Body of pancreas (tissue), 4 donors: ENCODE measurements around the gene PLEKHA7.
A peak's percentile ranks its signal among the peaks of the same experiment; 100 is the strongest.

Experiments
- POLR2A ChIP-seq, 3 donors: fragments of 450-650 bp; IDR thresholded peaks; one replicate each; pipeline ENCODE4 v1.6.1; 2016; ENCODE audit warnings: antibody characterized with exemption in 3 of 3, mild to moderate bottlenecking in 2 of 3
- TF ChIP-seq, protein P1 (sequence below), 7 experiments: fragments of 450-650 bp in 4 of 7; fragments of 200-600 bp in 3 of 7; sonication (generic) in 3 of 7; IDR thresholded peaks; one replicate each; pipeline ENCODE4 v1.5.1; 2016 to 2019; ENCODE audit warnings: antibody characterized with exemption in 7 of 7

DNA sequence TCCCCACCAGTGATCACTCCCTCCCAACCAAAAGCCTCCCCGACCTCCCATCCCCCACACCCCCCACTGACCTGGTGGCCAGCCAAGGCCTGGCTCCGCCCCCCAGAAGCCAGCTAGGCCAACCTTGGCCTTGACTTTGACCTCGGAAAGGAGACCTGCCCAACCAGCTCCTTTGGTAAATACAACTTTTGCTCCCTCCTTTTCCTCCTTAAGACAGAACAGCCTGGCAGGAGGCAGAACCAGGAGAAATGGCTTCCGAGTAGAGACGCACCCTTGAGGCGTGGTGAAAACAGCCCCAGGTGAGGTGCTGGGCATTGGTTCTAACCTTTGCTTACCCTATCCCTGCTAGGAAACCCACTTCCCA lies 27.0 kb downstream of the PLEKHA7 start:
- TF ChIP-seq, protein P1, sequence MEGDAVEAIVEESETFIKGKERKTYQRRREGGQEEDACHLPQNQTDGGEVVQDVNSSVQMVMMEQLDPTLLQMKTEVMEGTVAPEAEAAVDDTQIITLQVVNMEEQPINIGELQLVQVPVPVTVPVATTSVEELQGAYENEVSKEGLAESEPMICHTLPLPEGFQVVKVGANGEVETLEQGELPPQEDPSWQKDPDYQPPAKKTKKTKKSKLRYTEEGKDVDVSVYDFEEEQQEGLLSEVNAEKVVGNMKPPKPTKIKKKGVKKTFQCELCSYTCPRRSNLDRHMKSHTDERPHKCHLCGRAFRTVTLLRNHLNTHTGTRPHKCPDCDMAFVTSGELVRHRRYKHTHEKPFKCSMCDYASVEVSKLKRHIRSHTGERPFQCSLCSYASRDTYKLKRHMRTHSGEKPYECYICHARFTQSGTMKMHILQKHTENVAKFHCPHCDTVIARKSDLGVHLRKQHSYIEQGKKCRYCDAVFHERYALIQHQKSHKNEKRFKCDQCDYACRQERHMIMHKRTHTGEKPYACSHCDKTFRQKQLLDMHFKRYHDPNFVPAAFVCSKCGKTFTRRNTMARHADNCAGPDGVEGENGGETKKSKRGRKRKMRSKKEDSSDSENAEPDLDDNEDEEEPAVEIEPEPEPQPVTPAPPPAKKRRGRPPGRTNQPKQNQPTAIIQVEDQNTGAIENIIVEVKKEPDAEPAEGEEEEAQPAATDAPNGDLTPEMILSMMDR (IDR thresholded peaks at IDR 0.05), result no peak
- peak in 2 of 3 donors; percentile 32 to 49 for TF ChIP-seq POLR2A (IDR thresholded peaks at IDR 0.05)
